Body of pancreas (tissue), 4 donors: ENCODE data around the gene IQCM.

Experiments used
- POLR2A ChIP-seq, 3 donors: fragments of 450-650 bp; IDR thresholded peaks; one replicate each; pipeline ENCODE4 v1.6.1; 2016; ENCODE audit warnings: antibody characterized with exemption in 3 of 3, mild to moderate bottlenecking in 2 of 3
- TF ChIP-seq, protein P1 (sequence below), 7 experiments: fragments of 450-650 bp in 4 of 7; fragments of 200-600 bp in 3 of 7; sonication (generic) in 3 of 7; IDR thresholded peaks; one replicate each; pipeline ENCODE4 v1.5.1; 2016 to 2019; ENCODE audit warnings: antibody characterized with exemption in 7 of 7

DNA sequence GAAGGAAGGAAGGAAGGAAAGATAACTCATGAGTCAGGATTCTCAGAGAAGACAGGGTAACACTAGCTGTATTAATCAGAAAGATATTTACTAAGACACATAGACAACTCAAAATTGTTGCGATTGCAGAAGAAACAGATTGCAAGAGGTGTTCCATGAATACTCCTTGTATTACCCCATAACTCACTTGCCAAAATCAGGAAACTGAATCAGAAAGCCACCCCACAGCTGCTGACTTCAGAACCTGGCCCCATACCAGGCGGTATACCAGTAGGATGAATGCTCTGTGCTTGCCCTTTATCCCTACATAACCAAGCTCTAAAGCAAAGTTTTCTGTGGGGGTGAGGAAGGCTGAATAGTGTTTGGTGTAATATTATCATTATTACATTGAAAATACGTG, 468.5 kb downstream of the IQCM start:
- TF ChIP-seq, protein P1, sequence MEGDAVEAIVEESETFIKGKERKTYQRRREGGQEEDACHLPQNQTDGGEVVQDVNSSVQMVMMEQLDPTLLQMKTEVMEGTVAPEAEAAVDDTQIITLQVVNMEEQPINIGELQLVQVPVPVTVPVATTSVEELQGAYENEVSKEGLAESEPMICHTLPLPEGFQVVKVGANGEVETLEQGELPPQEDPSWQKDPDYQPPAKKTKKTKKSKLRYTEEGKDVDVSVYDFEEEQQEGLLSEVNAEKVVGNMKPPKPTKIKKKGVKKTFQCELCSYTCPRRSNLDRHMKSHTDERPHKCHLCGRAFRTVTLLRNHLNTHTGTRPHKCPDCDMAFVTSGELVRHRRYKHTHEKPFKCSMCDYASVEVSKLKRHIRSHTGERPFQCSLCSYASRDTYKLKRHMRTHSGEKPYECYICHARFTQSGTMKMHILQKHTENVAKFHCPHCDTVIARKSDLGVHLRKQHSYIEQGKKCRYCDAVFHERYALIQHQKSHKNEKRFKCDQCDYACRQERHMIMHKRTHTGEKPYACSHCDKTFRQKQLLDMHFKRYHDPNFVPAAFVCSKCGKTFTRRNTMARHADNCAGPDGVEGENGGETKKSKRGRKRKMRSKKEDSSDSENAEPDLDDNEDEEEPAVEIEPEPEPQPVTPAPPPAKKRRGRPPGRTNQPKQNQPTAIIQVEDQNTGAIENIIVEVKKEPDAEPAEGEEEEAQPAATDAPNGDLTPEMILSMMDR (IDR thresholded peaks at IDR 0.05), result no peak
- TF ChIP-seq POLR2A (IDR thresholded peaks at IDR 0.05), result no peak
